IMR-90 (cell line): ENCODE data around the gene SH3BP5.

Source experiments
- CHD1 ChIP-seq: IDR thresholded peaks from 2 replicates; pipeline ENCODE4 v1.6.1; 2012; ENCODE audit warnings: low read depth, low read length, improper control_type of control experiment
- CTCF ChIP-seq: conservative IDR thresholded peaks from 2 replicates; pipeline ENCODE4 v1.5.1; 2012; ENCODE audit warnings: mild to moderate bottlenecking, low read depth, low read length, improper control_type of control experiment
- RFX5 ChIP-seq: IDR thresholded peaks from 2 replicates; pipeline ENCODE4 v1.8.0; 2012; ENCODE audit warnings: low read depth, mild to moderate bottlenecking, low read length, moderate library complexity
- USF2 ChIP-seq: fragments of 150-350 bp; IDR thresholded peaks from 2 replicates; pipeline ENCODE4 v1.6.1; 2017; ENCODE audit warnings: mild to moderate bottlenecking, antibody characterized with exemption, low read length, low read depth

- no peak for TF ChIP-seq USF2
- no peak for TF ChIP-seq CTCF
- TF ChIP-seq RFX5, result no peak
- TF ChIP-seq CHD1, result no peak
These were observed 56.2 kb downstream of the SH3BP5 start for GRCh38 chr3:15276028-15276724.
